HepG2 (cell line): ENCODE measurements around the gene ABHD6. TPM values are rescaled to one million over a fixed set of nuclear protein-coding genes. Genes with fewer than 3 reads are reported as not detected.
A peak's percentile ranks its signal among the peaks of the same experiment; 100 is the strongest.

Source experiments
- DR1 ChIP-seq: sonication (generic); formaldehyde crosslinking; IDR thresholded peaks from 2 replicates; pipeline ENCODE4 v1.8.0; 2021; ENCODE audit warnings: mild to moderate bottlenecking, missing genetic modification reagents, inconsistent platforms
- HOXA9 ChIP-seq: sonication (generic); formaldehyde crosslinking; IDR thresholded peaks from 2 replicates; pipeline ENCODE4 v1.8.1; 2022; ENCODE audit warnings: missing genetic modification reagents, mild to moderate bottlenecking, moderate library complexity, borderline replicate concordance
- PHF5A ChIP-seq: IDR thresholded peaks from one replicate; pipeline ENCODE4 v1.6.1; 2018; ENCODE audit warnings: low read depth, missing genetic modification reagents; ENCODE audit not compliant: unreplicated experiment
- TAF1 ChIP-seq: sonication (generic); formaldehyde crosslinking; IDR thresholded peaks from 2 replicates; pipeline ENCODE4 v1.4.0; 2020; ENCODE audit warnings: missing genetic modification reagents
- ZNF292 ChIP-seq: sonication (generic); formaldehyde crosslinking; IDR thresholded peaks from 2 replicates; pipeline ENCODE4 v1.8.1; 2022; ENCODE audit warnings: mild to moderate bottlenecking, low read depth, missing genetic modification reagents, borderline replicate concordance
- ZNF331 ChIP-seq: sonication (generic); formaldehyde crosslinking; IDR thresholded peaks from 2 replicates; pipeline ENCODE4 v1.4.0; 2020; ENCODE audit warnings: missing genetic modification reagents
- ZNF468 ChIP-seq: sonication (generic); formaldehyde crosslinking; IDR thresholded peaks from 2 replicates; pipeline ENCODE4 v1.8.0; 2022; ENCODE audit warnings: mild to moderate bottlenecking, moderate library complexity, missing genetic modification reagents
- ZNF501 ChIP-seq: sonication (generic); formaldehyde crosslinking; IDR thresholded peaks from 2 replicates; pipeline ENCODE4 v1.5.1; 2020; ENCODE audit warnings: mild to moderate bottlenecking, moderate library complexity, missing genetic modification reagents
- ZNF574 ChIP-seq: sonication (generic); formaldehyde crosslinking; IDR thresholded peaks from 2 replicates; pipeline ENCODE4 v1.4.0; 2020; ENCODE audit warnings: missing genetic modification reagents
- ZNF629 ChIP-seq: sonication (generic); formaldehyde crosslinking; conservative IDR thresholded peaks from 2 replicates; pipeline ENCODE4 v1.5.0; 2020; ENCODE audit warnings: missing genetic modification reagents
- ZNF883 ChIP-seq: sonication (generic); formaldehyde crosslinking; IDR thresholded peaks from 2 replicates; pipeline ENCODE4 v1.5.1; 2020; ENCODE audit warnings: mild to moderate bottlenecking, missing genetic modification reagents; ENCODE audit errors: not compliant biosample characterization
- ZSCAN12 ChIP-seq: sonication (generic); formaldehyde crosslinking; IDR thresholded peaks from 2 replicates; pipeline ENCODE4 v1.9.0; 2021; ENCODE audit warnings: mild to moderate bottlenecking, missing genetic modification reagents
- polyA plus RNA-seq, 8 experiments: library from polyadenylated mRNA; depleted of rRNA in 3 of 8; stranded (reverse) in 7 of 8; unstranded in 1 of 8; fragments of >200 nt; fragmentation: Illumina TruSeq in 4 of 8; extraction: Trizol in 4 of 8; gene quantifications; 2 replicates each; pipeline versions ENCODE4 v1.2.1 to v1.2.3, GENCODE V29; 2011 to 2016; ENCODE audit warnings: low read depth in 4 of 8, missing spikeins in 1 of 8, mixed read lengths in 1 of 8; ENCODE audit not compliant: insufficient read depth in 1 of 8
- total RNA-seq, 5 experiments: library from RNA; depleted of rRNA; stranded (reverse); fragments of >200 nt; fragmentation: Illumina TruSeq; extraction: Trizol; gene quantifications; 2 replicates each; pipeline ENCODE4 v1.2.3, GENCODE V29; 2016; ENCODE audit warnings: low read depth in 1 of 5
- TF ChIP-seq, protein P1 (sequence below): sonication (generic); formaldehyde crosslinking; IDR thresholded peaks from one replicate; pipeline ENCODE4 v1.5.1; 2020; ENCODE audit warnings: mild to moderate bottlenecking, missing genetic modification reagents; ENCODE audit errors: not compliant biosample characterization
- TF ChIP-seq, protein P2 (sequence below): sonication (generic); formaldehyde crosslinking; IDR thresholded peaks from 2 replicates; pipeline ENCODE4 v1.5.1; 2020; ENCODE audit warnings: missing genetic modification reagents, mild to moderate bottlenecking, borderline replicate concordance
- TF ChIP-seq, protein P3 (sequence below): sonication (generic); formaldehyde crosslinking; IDR thresholded peaks from 2 replicates; pipeline ENCODE4 v1.5.1; 2020; ENCODE audit warnings: mild to moderate bottlenecking, missing genetic modification reagents, borderline replicate concordance

ABHD6 gene
- total and polyA plus RNA-seq, 2 of the 13 experiments (the other 11 are each of a cell fraction or from before 2014, with no cell fraction given): 9.0 to 17.2 TPM

DNA sequence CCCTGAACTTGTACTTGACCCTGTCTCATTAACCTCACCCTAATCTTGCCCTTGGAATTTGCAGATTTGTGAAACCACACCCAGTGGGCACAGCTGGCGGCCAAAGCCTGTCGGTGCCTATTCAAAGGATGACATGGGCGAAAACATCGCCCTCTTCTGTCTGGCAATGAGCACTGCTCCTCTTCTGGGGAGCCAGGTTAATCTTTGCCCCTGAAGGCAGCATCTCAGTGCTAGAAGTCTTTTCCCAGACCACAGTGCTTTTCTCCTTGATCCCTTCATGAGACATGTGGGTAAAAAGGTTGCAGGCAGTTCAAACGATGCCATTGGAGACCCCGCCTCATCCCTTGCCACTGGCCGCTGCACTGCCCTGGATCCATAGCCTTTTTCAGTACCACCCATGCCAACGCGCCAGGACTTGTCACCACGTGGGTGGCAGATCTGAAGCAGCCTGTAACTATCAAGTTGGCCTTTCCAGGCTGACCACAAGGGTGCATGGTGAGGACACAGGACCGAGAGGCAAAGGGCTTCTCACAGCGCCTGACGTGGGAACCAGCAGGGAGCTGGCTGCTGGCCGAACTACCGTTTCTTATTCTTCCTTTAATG lies 20.3 kb upstream of the ABHD6 start (continued):
- TF ChIP-seq, protein P1, sequence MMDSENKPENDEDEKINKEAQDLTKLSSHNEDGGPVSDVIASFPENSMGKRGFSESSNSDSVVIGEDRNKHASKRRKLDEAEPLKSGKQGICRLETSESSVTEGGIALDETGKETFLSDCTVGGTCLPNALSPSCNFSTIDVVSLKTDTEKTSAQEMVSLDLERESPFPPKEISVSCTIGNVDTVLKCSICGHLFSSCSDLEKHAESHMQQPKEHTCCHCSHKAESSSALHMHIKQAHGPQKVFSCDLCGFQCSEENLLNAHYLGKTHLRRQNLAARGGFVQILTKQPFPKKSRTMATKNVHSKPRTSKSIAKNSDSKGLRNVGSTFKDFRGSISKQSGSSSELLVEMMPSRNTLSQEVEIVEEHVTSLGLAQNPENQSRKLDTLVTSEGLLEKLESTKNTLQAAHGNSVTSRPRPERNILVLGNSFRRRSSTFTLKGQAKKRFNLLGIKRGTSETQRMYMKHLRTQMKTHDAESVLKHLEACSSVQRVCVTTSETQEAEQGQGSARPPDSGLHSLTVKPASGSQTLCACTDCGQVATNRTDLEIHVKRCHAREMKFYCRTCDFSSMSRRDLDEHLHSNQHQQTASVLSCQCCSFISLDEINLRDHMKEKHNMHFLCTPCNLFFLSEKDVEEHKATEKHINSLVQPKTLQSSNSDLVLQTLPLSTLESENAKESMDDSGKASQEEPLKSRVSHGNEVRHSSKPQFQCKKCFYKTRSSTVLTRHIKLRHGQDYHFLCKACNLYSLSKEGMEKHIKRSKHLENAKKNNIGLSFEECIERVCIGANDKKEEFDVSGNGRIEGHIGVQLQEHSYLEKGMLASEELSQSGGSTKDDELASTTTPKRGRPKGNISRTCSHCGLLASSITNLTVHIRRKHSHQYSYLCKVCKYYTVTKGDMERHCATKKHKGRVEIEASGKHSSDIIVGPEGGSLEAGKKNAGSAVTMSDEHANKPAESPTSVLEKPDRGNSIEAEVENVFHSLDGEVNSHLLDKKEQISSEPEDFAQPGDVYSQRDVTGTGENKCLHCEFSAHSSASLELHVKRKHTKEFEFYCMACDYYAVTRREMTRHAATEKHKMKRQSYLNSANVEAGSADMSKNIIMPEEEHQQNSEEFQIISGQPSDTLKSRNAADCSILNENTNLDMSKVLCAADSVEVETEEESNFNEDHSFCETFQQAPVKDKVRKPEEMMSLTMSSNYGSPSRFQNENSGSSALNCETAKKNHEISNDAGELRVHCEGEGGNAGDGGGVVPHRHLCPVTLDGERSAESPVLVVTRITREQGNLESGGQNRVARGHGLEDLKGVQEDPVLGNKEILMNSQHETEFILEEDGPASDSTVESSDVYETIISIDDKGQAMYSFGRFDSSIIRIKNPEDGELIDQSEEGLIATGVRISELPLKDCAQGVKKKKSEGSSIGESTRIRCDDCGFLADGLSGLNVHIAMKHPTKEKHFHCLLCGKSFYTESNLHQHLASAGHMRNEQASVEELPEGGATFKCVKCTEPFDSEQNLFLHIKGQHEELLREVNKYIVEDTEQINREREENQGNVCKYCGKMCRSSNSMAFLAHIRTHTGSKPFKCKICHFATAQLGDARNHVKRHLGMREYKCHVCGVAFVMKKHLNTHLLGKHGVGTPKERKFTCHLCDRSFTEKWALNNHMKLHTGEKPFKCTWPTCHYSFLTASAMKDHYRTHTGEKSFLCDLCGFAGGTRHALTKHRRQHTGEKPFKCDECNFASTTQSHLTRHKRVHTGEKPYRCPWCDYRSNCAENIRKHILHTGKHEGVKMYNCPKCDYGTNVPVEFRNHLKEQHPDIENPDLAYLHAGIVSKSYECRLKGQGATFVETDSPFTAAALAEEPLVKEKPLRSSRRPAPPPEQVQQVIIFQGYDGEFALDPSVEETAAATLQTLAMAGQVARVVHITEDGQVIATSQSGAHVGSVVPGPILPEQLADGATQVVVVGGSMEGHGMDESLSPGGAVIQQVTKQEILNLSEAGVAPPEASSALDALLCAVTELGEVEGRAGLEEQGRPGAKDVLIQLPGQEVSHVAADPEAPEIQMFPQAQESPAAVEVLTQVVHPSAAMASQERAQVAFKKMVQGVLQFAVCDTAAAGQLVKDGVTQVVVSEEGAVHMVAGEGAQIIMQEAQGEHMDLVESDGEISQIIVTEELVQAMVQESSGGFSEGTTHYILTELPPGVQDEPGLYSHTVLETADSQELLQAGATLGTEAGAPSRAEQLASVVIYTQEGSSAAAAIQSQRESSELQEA (CRISPR knock-in tag): no peak
- TF ChIP-seq ZNF501 (CRISPR knock-in tag): peak; percentile 80
- TF ChIP-seq ZSCAN12 (CRISPR knock-in tag): no peak
- TF ChIP-seq ZNF883: no peak
- TF ChIP-seq, protein P2, sequence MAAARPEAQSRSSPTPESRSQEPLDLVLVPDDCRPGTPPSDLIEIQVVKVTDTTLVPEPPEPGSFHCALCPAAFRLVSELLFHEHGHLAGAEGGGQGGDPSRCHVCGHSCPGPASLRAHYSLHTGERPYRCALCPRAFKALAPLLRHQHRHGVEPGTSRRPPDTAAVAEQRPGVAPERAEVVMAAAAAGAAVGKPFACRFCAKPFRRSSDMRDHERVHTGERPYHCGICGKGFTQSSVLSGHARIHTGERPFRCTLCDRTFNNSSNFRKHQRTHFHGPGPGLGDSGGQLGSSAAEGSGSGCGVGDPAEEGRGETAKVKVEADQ (CRISPR knock-in tag): no peak
- TF ChIP-seq PHF5A: no peak
- 0 out of 2 replicates have a peak, but pooled peaks have one; percentile 57 for TF ChIP-seq ZNF629
- no peak for TF ChIP-seq TAF1 (CRISPR knock-in tag)
- TF ChIP-seq ZNF468 (CRISPR knock-in tag): no peak
- no peak for TF ChIP-seq DR1 (CRISPR knock-in tag)
- TF ChIP-seq, protein P3, sequence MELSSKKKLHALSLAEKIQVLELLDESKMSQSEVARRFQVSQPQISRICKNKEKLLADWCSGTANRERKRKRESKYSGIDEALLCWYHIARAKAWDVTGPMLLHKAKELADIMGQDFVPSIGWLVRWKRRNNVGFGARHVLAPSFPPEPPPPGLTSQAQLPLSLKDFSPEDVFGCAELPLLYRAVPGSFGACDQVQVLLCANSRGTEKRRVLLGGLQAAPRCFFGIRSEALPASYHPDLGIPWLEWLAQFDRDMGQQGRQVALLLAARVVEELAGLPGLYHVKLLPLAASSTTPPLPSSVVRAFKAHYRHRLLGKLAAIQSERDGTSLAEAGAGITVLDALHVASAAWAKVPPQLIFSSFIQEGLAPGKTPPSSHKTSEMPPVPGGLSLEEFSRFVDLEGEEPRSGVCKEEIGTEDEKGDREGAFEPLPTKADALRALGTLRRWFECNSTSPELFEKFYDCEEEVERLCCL (CRISPR knock-in tag): 0 out of 2 replicates have a peak, but pooled peaks have one; percentile 61
- TF ChIP-seq ZNF331 (CRISPR knock-in tag): 0 out of 2 replicates have a peak, but pooled peaks have one; percentile 10
- peak; percentile 53 for TF ChIP-seq ZNF574 (CRISPR knock-in tag)
- peak; percentile 77; the same call in 1 of the 2 replicates for TF ChIP-seq ZNF292 (CRISPR knock-in tag)
- 0 out of 2 replicates have a peak, but pooled peaks have one; percentile 33 for TF ChIP-seq HOXA9 (CRISPR knock-in tag)
